Stimulated activated CD4-positive, alpha-beta T cell treated with anti-CD3 and anti-CD28 coated beads, Interleukin-12 subunit alpha, Interleukin-12 subunit beta, amount 100 ng/mL, for 24 hours (primary cell): ENCODE results near the gene ADAMTS2.

ENCODE experiments used
- DNase-seq, 2 experiments: peaks; one replicate each; pipeline ENCODE4 v3.0.0-alpha.2; 2020; ENCODE audit warnings: low read depth in 2 of 2

Gene ADAMTS2

GRCh38 chr5:179232091-179232735, 113.0 kb downstream of the ADAMTS2 start:
- no peak for DNase-seq

GRCh38 chr5:179231309-179231708, 114.0 kb downstream of the ADAMTS2 start:
- DNase-seq = no peak

GRCh38 chr5:179230061-179230461, 115.2 kb downstream of the ADAMTS2 start:
- no peak for DNase-seq

GRCh38 chr5:179229331-179229831, 115.9 kb downstream of the ADAMTS2 start:
- DNase-seq = no peak

GRCh38 chr5:179228341-179229121, 116.7 kb downstream of the ADAMTS2 start:
- DNase-seq = no peak

GRCh38 chr5:179227580-179228311, 117.5 kb downstream of the ADAMTS2 start:
- no peak for DNase-seq

GRCh38 chr5:179227229-179227579, 118.1 kb downstream of the ADAMTS2 start:
- DNase-seq = no peak

GRCh38 chr5:179226696-179227095, 118.6 kb downstream of the ADAMTS2 start:
- no peak for DNase-seq

GRCh38 chr5:179225387-179225786, 119.9 kb downstream of the ADAMTS2 start:
- no peak for DNase-seq

- DNase-seq = no peak
Measured at GRCh38 chr5:179224741-179225140, 120.5 kb downstream of the ADAMTS2 start.

GRCh38 chr5:179223961-179224360, 121.3 kb downstream of the ADAMTS2 start:
- no peak for DNase-seq

- no peak for DNase-seq
Measured at GRCh38 chr5:179223528-179223927, 121.7 kb downstream of the ADAMTS2 start.

- DNase-seq = no peak
Measured at GRCh38 chr5:179222246-179223017, 122.8 kb downstream of the ADAMTS2 start.

GRCh38 chr5:179221877-179222220, 123.4 kb downstream of the ADAMTS2 start:
- DNase-seq = no peak

- no peak for DNase-seq
Measured at GRCh38 chr5:179221196-179221876, 123.9 kb downstream of the ADAMTS2 start.

- no peak for DNase-seq
Measured at GRCh38 chr5:179220716-179221115, 124.5 kb downstream of the ADAMTS2 start.

- no peak for DNase-seq
Measured at GRCh38 chr5:179219661-179220620, 125.3 kb downstream of the ADAMTS2 start.

- DNase-seq = no peak
Measured at GRCh38 chr5:179218943-179219330, 126.3 kb downstream of the ADAMTS2 start.

GRCh38 chr5:179217956-179218942, 127.0 kb downstream of the ADAMTS2 start:
- no peak for DNase-seq
